Breast epithelium (tissue), 3 donors: ENCODE results near the gene C17orf100.

ENCODE experiments used
- CTCF ChIP-seq, 3 donors: fragments of 450-650 bp; IDR thresholded peaks; one replicate each; pipeline ENCODE4 v1.5.1; 2016 to 2017; ENCODE audit warnings: antibody characterized with exemption in 3 of 3, mild to moderate bottlenecking in 3 of 3, moderate library complexity in 3 of 3
- POLR2A ChIP-seq: fragments of 450-650 bp; IDR thresholded peaks from one replicate; pipeline ENCODE4 v1.6.1; 2016; ENCODE audit warnings: antibody characterized with exemption, mild to moderate bottlenecking, moderate library complexity
- POLR2AphosphoS5 ChIP-seq, 3 donors: sonication (generic); formaldehyde crosslinking; IDR thresholded peaks; one replicate each; pipeline ENCODE4 v1.6.1; 2017; ENCODE audit warnings: antibody characterized with exemption in 3 of 3

GRCh38 chr17:6681671-6682070, 30.1 kb downstream of the C17orf100 start:
- TF ChIP-seq CTCF (IDR thresholded peaks at IDR 0.05) (no peak), POLR2A (no peak), POLR2AphosphoS5 (IDR thresholded peaks at IDR 0.05) (no peak)
